ENCODE data around the gene RUNX2. TPM values are rescaled to one million over a fixed set of nuclear protein-coding genes. Genes with fewer than 3 reads are reported as not detected.

The RUNX2 gene
- total and polyA plus RNA-seq, 4 donors, result 0.09 to 1.5 (median 0.75) TPM

DNA sequence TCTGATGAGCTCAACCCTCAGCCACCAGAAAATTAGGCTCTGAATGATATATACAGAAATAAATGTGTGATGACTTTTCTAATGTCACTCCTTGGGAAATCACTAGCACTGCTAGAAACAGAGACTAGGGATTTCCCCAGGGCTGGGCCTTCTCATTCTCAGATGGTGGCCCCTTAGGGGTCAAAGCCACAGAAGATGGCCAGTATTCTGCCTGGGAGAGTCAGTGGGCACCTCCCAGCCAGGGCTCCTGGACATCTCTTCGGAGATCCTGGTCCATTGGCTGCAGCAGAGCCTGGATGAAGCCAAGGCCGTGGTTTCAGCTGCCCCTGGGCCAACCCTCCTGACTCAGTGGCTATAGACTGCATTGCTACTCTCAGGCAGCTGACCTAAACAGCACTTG lies 326.5 kb downstream of the RUNX2 start:
- no peak for DNase-seq (ENCODE audit: low spot score)
- TF ChIP-seq, protein P1, sequence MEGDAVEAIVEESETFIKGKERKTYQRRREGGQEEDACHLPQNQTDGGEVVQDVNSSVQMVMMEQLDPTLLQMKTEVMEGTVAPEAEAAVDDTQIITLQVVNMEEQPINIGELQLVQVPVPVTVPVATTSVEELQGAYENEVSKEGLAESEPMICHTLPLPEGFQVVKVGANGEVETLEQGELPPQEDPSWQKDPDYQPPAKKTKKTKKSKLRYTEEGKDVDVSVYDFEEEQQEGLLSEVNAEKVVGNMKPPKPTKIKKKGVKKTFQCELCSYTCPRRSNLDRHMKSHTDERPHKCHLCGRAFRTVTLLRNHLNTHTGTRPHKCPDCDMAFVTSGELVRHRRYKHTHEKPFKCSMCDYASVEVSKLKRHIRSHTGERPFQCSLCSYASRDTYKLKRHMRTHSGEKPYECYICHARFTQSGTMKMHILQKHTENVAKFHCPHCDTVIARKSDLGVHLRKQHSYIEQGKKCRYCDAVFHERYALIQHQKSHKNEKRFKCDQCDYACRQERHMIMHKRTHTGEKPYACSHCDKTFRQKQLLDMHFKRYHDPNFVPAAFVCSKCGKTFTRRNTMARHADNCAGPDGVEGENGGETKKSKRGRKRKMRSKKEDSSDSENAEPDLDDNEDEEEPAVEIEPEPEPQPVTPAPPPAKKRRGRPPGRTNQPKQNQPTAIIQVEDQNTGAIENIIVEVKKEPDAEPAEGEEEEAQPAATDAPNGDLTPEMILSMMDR (IDR thresholded peaks at IDR 0.05; ENCODE audit: low read depth, low read length, missing input control), result no peak
- TF ChIP-seq YY1 (IDR thresholded peaks at IDR 0.05) (no peak), EGR1 (IDR thresholded peaks at IDR 0.05; ENCODE audit: low read depth in 2 of 2) (no peak), RXRA (IDR thresholded peaks at IDR 0.05) (no peak), RAD21 (IDR thresholded peaks at IDR 0.05) (no peak), HNF4A (conservative IDR thresholded peaks at IDR 0.05) (no peak)
- H3K27ac ChIP-seq (ENCODE audit: low read depth in 1 of 2, low read length in 2 of 2), result no peak overlapping the region
- H3K27me3 ChIP-seq (ENCODE audit: control insufficient read depth in 4 of 4, insufficient read depth in 4 of 4, low read length in 3 of 4), result no peaks in the 10 kb centered on the region
- no peaks in the 10 kb centered on the region for H3K4me1 ChIP-seq (ENCODE audit: control insufficient read depth in 4 of 4, insufficient read depth in 4 of 4, low read length in 3 of 4)
- no peak overlapping the region for H3K9ac ChIP-seq (ENCODE audit: low read depth in 1 of 2, low read length in 2 of 2)
- 80% methylated on average over 2 of the region's 2 CpGs for WGBS
- no peaks in the 10 kb centered on the region for H3K36me3 ChIP-seq (ENCODE audit: control insufficient read depth in 4 of 4, insufficient read depth in 3 of 4, low read depth in 1 of 4, low read length in 3 of 4)
- no peak overlapping the region for H3K4me3 ChIP-seq (ENCODE audit: low read depth in 1 of 3, low read length in 3 of 3)
- peaks cover 0 to 2% (median 1%) of the 10 kb centered on the region in 4 donors for H3K9me3 ChIP-seq (ENCODE audit: control insufficient read depth in 4 of 4, low read length in 3 of 4)

DNA sequence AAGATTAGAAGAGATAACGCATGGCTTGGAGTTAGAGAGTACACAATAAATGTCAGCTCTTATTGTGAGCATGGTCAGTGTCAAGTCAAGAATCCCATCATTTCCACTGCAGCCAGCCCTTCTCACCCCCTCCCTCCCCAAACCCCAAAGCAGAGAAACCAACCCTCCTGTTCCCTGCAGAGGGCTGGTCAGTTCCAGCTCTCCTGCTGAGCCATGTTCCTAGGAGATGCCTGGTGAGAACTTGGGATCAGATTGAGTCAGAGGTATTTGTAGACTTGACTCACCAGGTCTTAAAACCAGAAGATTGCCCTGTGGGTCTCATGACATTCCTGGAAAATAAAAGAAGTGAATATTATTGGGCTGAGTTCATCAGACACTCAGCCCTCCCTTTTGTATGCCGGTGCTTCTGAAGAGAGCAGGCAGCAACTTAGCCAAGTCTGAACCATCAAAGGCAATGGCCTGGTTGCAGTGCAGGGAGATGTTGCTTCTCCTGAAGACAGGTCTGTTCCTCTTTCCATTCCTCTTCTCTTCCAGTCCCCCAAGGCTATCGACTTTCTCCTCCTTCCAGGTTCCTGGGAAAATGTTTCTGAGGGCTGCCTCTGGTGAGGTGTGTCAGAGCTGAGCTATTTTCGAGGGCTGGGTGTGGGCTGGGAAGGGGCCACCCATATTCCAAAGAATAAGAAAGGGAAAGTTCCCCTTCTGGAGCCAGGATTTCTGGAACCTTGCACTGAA lies 327.8 kb downstream of the RUNX2 start:
- Histone ChIP-seq H3K27me3 (ENCODE audit: control insufficient read depth in 4 of 4, insufficient read depth in 4 of 4, low read length in 3 of 4) (no peaks in the 10 kb centered on the region), H3K4me3 (ENCODE audit: low read depth in 1 of 3, low read length in 3 of 3) (no peak overlapping the region), H3K9ac (ENCODE audit: low read depth in 1 of 2, low read length in 2 of 2) (no peak overlapping the region), H3K36me3 (ENCODE audit: control insufficient read depth in 4 of 4, insufficient read depth in 3 of 4, low read depth in 1 of 4, low read length in 3 of 4) (no peaks in the 10 kb centered on the region), H3K4me1 (ENCODE audit: control insufficient read depth in 4 of 4, insufficient read depth in 4 of 4, low read length in 3 of 4) (no peaks in the 10 kb centered on the region), H3K9me3 (ENCODE audit: control insufficient read depth in 4 of 4, low read length in 3 of 4) (peaks cover 0 to 2% (median 1%) of the 10 kb centered on the region in 4 donors), H3K27ac (ENCODE audit: low read depth in 1 of 2, low read length in 2 of 2) (no peak overlapping the region)
- no peak for TF ChIP-seq SP1 (IDR thresholded peaks at IDR 0.05)
- no peak for TF ChIP-seq JUND (IDR thresholded peaks at IDR 0.05)
- no peak for TF ChIP-seq GABPA (IDR thresholded peaks at IDR 0.05 in 1 of 2, conservative IDR thresholded peaks at IDR 0.05 in 1 of 2)
- TF ChIP-seq, protein P2, sequence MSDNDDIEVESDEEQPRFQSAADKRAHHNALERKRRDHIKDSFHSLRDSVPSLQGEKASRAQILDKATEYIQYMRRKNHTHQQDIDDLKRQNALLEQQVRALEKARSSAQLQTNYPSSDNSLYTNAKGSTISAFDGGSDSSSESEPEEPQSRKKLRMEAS (IDR thresholded peaks at IDR 0.05), result no peak
- TF ChIP-seq, protein P3, sequence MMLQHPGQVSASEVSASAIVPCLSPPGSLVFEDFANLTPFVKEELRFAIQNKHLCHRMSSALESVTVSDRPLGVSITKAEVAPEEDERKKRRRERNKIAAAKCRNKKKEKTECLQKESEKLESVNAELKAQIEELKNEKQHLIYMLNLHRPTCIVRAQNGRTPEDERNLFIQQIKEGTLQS (IDR thresholded peaks at IDR 0.05), result no peak
- no peak for TF ChIP-seq NR2F2 (IDR thresholded peaks at IDR 0.05)
- TF ChIP-seq, protein P4, sequence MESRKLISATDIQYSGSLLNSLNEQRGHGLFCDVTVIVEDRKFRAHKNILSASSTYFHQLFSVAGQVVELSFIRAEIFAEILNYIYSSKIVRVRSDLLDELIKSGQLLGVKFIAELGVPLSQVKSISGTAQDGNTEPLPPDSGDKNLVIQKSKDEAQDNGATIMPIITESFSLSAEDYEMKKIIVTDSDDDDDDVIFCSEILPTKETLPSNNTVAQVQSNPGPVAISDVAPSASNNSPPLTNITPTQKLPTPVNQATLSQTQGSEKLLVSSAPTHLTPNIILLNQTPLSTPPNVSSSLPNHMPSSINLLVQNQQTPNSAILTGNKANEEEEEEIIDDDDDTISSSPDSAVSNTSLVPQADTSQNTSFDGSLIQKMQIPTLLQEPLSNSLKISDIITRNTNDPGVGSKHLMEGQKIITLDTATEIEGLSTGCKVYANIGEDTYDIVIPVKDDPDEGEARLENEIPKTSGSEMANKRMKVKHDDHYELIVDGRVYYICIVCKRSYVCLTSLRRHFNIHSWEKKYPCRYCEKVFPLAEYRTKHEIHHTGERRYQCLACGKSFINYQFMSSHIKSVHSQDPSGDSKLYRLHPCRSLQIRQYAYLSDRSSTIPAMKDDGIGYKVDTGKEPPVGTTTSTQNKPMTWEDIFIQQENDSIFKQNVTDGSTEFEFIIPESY (IDR thresholded peaks at IDR 0.05), result no peak
- no peak for DNase-seq (ENCODE audit: low spot score)
- 86% methylated on average over 4 of the region's 4 CpGs for WGBS

DNA sequence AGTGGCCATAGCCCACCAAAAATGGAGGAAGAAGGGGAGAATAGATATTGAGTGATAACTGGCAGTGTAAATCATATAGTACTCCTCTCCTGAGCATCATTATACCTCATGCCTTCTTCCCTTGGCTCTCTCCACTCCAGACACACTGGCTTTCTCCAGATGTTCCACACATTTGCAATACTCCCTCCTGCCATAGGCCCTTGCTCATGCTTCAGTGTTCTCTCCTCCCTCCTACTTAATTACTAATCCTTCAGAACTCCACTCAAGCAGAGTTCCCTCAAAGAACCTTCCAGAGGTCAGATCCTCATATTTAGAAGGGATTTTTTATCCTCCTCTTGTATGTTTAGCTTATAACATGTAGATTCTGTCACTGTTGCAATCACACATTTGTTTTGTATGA lies 329.1 kb downstream of the RUNX2 start:
- no peaks in the 10 kb centered on the region for H3K36me3 ChIP-seq (ENCODE audit: control insufficient read depth in 4 of 4, insufficient read depth in 3 of 4, low read depth in 1 of 4, low read length in 3 of 4)
- H3K9ac ChIP-seq (ENCODE audit: low read depth in 1 of 2, low read length in 2 of 2), result no peak overlapping the region
- H3K4me3 ChIP-seq (ENCODE audit: low read depth in 1 of 3, low read length in 3 of 3), result no peak overlapping the region
- H3K9me3 ChIP-seq (ENCODE audit: control insufficient read depth in 4 of 4, low read length in 3 of 4), result peaks cover 0 to 2% (median 1%) of the 10 kb centered on the region in 4 donors
- no peak for DNase-seq (ENCODE audit: low spot score)
- H3K27me3 ChIP-seq (ENCODE audit: control insufficient read depth in 4 of 4, insufficient read depth in 4 of 4, low read length in 3 of 4), result peaks cover 0 to under 1% (median 0%) of the 10 kb centered on the region in 4 donors
- H3K4me1 ChIP-seq (ENCODE audit: control insufficient read depth in 4 of 4, insufficient read depth in 4 of 4, low read length in 3 of 4), result no peaks in the 10 kb centered on the region
- H3K27ac ChIP-seq (ENCODE audit: low read depth in 1 of 2, low read length in 2 of 2), result no peak overlapping the region
- no peak for TF ChIP-seq YY1 (IDR thresholded peaks at IDR 0.05)

Measured in liver (tissue), 9 donors.